NCI-H510A treated with DMSO at 0.1 percent for 48 hours (cell line): ENCODE measurements around the gene NCOA5.
A peak's percentile ranks its signal among the peaks of the same experiment; 100 is the strongest.

ENCODE experiments used
- DNase-seq: peaks from one replicate; lab custom pipeline; 2025; lab: John Stamatoyannopoulos, UW

The NCOA5 gene

DNA sequence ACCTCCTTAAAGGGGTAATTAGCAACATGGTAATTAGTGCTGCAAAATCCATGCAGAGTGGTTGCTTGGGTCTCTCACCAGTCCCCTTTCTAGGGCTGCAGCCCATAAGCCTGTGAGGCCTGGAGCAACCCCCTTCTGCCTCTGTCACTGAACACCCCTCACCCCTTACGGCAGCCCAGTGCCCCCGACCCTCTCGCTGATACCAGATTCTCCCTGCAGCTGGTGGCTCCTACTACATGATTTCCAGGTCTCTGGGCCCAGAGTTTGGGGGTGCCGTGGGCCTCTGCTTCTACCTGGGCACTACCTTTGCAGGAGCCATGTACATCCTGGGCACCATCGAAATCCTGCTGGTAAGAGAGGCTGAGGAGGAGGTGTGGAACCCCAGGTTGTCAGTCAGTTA lies 52.7 kb downstream of the NCOA5 start:
- no peak for DNase-seq

DNA sequence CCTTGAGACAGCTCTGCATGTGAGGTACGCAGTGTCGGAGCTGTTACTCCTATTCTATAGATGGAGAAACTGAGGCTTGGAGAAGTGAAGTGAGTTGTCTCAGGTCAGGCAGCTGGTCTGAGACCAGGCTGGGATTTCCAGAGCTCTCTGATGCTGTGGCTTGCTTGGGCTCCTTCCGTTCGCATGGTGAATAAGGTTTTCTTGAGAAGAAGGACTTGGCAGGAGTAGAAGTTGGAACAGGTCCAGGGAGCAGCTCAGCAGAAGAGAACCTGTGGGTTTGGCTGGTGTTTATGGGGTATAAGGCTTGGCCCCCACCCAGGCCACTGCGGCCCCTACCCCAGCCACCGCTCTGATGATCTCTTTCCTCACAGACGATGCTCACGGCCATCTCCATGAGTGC lies 53.4 kb downstream of the NCOA5 start:
- DNase-seq = no peak

GRCh38 chr20:46035713-46036112 lies 54.0 kb downstream of the NCOA5 start:
- no peak for DNase-seq

DNA sequence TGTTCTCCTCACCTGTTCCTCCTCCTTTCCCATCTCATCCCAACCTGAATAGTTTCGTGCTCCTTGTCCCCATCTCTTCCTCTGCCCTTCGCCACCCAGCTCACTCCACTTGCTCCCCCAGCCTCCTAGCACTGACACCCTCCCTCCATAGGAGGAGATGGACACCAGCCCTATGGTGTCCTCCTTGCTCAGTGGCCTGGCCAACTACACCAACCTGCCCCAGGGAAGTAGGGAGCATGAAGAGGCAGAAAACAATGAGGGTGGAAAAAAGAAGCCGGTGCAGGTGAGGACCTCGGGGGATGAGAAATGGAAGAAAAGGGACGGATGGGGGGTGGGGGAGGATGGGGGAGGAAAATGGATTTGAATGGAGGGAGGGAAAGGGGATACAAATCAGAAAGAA lies 54.5 kb downstream of the NCOA5 start:
- no peak for DNase-seq

GRCh38 chr20:46034039-46034438 lies 55.7 kb downstream of the NCOA5 start:
- DNase-seq = no peak

- peak; percentile 88 for DNase-seq
Measured at GRCh38 chr20:46031701-46032254, 58.0 kb downstream of the NCOA5 start.

DNA sequence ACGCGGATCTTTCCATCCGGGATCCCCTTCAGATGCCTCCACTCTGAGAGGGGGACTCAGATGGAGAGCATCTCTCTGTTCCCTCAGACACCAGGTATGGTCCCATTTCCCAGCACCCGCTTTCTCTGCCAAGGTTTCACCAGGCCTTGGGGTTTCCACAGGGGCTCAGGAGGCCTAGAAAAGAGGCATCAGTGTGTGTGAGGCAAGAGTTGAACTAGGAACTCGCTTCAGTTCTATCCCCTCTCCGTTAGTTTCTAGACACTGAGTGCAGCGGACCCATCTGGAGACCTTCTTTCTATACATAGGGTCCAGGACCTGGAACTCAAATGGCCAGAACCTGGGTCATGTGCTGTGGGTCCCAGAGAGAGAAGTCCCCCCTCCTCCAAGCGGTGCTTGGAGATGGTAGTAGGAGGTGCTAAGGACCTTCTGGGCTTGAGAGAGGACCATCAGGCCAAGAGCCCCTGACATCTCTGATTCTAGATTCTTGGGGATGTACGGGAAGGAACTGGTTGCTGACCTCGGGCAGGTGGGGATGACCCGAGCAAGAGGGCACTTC lies 58.7 kb downstream of the NCOA5 start:
- DNase-seq = no peak

DNA sequence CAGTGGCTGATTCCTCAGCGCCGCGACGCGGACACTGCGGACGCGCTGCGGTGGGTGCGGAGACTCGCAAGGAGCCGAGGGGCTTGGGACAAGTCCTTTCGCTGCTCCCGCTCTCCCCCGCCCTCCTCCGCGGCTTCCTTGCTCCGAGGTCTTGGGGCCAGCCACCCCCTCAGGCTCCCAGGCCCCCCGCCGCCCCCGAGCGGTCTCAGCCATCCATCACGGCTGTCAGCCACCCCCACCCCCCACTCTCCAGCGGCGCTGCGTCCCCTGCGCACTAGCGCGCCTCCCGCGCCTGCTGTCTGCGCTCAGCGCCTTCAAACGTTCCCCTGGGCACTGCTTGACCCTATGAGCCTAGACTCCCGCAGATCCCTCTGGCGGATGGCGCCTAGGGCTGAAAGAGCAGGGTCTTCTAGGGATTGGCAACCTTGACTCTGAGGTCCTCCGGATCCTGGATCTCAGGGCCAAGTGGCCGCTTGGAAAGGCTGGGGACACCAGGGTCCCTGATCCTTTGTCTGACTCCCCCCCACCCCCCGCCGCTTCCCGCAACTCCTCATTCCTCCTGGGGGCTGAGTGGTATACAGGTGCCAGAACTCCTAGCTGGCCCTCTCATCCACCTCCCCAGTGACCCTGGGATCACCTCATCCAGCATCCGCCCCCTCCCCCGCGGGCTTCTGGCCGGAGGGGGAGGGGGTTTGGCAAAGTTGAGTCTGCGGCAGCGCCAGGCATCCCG lies 59.3 kb downstream of the NCOA5 start:
- no peak for DNase-seq

DNA sequence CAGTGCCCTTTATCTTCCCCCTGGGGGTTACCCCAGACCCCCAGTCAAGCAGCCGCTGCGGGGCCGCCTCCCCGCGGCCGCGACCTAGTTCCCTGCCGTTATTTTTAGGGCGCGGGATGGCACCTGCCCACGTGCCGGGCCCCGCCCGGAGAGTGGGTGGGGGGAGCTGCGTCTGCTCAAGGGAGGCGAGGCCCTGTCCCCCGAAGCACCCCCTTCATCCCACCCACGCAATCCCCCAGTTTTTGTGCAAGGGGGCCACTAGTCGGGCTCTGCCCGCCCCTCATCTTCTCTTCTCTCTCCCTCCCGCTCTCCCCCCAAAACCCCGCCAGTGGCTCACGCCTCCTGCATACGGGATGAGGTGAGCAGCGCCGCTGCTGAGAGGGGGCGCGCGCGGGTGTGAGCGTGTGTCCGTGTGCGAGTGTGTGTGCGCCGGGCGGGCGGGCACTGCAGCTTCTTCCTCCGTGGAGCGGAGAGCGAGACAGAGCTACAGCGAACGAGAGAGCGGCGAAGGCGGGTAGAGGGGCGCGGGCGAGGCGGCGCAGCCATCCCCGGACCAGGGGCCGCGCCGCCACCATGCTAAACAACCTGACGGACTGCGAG lies 60.9 kb downstream of the NCOA5 start, which contains the start of gene SLC12A5:
SLC12A5 (plus strand) TSS at position 444 of the 600 bp plus-strand sequence; CDS start at position 574, 130 bp downstream.
- no peak for DNase-seq

- no peak for DNase-seq
Measured at GRCh38 chr20:46028110-46028509, 61.7 kb downstream of the NCOA5 start.

GRCh38 chr20:46027245-46027853 lies 62.4 kb downstream of the NCOA5 start:
- no peak for DNase-seq

DNA sequence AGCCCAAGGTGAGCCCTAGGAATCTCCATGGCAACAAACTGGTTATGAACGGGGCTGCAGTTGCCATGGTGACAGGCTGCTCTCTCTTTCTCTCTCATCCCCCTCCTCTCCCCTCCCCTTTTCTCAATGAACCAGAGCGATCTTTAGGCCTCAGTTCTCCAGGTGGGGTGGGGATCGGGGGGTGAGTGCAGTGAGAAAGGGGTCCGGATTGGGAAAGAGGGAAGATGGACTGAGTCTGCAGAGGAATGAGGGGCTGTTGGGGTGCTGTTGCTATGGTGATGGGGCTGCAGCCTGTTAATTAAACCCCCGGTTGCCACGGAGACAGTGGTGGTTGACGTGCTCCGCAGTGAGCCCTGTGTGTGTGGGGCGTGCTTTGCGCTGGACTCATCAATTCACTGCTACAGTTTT lies 64.4 kb downstream of the NCOA5 start:
- no peak for DNase-seq

GRCh38 chr20:46023999-46024398 lies 65.8 kb downstream of the NCOA5 start:
- no peak for DNase-seq

- DNase-seq = no peak
Measured at GRCh38 chr20:46023148-46023484, 66.6 kb downstream of the NCOA5 start.

DNA sequence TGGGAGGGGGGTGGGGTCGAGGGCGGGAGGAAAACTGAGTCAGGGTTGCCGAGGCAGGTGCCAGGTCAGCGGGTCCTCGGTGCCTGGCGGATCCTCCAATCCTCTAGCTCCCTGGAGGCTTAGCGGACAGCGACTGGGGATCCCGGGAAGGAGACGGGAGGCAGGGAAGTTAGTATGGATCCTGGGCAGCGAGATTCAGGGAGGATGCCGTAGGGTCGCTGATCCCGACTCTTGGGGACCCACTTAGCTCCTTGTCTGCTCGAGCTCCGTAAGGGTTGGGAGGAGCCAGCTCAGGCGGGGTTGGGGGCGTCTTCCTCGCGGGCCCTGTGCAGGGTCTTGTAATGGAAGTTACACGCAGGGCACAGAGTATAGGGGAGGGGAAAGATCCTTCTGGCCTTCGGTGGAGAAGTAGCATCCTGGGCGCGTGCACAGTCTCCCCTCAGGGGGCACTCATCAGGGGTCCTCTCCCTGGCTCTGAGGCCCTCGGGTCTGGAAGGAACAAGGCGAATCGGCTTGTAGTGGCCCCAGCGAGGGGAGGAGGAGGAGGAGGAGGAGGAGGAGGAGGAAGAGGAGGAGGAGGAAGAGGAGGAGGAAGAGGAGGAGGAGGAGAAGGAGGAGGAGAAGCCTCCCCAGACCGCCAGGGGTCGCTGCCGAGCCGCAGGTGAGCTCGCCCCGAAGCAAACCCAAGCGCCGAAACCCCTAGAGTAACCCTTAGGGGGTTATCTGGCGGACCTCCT lies 67.2 kb downstream of the NCOA5 start:
- DNase-seq = peak; percentile 65

- DNase-seq = peak; percentile 67
Measured at GRCh38 chr20:46021361-46022359, 68.1 kb downstream of the NCOA5 start.

- no peak for DNase-seq
Measured at GRCh38 chr20:46020555-46020954, 69.2 kb downstream of the NCOA5 start.

- no peak for DNase-seq
Measured at GRCh38 chr20:46018611-46019010, 71.2 kb downstream of the NCOA5 start.

- no peak for DNase-seq
Measured at GRCh38 chr20:46018112-46018511, 71.7 kb downstream of the NCOA5 start.

GRCh38 chr20:46017272-46017671 lies 72.5 kb downstream of the NCOA5 start:
- DNase-seq = no peak
